ENCODE data around the gene OPCML.

OPCML gene

GRCh38 chr11:133501643-133502539 is 30.4 kb downstream of the OPCML start:
- TF ChIP-seq CTCF (IDR thresholded peaks at IDR 0.05; ENCODE audit: low read depth, low read length, missing control alignments) = no peak
- Histone ChIP-seq H3K36me3 (replicated peaks) (no peaks in the 10 kb centered on the region), H3K27ac (no peak overlapping the region), H3K27me3 (replicated peaks) (no peaks in the 10 kb centered on the region), H3K4me3 (ENCODE audit: low read depth, low read length) (no peak overlapping the region)
- in situ Hi-C loops (cut with HindIII; ENCODE audit: low pct_ligation_motif_present, low sequenced_read_pairs) = no loop called here
- DNase-seq = no peak

- Histone ChIP-seq H3K36me3 (replicated peaks) (no peaks in the 10 kb centered on the region), H3K4me3 (ENCODE audit: low read depth, low read length) (no peak overlapping the region), H3K27me3 (replicated peaks) (no peaks in the 10 kb centered on the region), H3K27ac (no peak overlapping the region)
- no peak for TF ChIP-seq CTCF (IDR thresholded peaks at IDR 0.05; ENCODE audit: low read depth, low read length, missing control alignments)
- no peak for DNase-seq
- in situ Hi-C loops (cut with HindIII; ENCODE audit: low pct_ligation_motif_present, low sequenced_read_pairs) = no loop called here
Observed at GRCh38 chr11:133500936-133501335, 31.4 kb downstream of the OPCML start.

GRCh38 chr11:133500435-133500834 is 31.9 kb downstream of the OPCML start:
- TF ChIP-seq CTCF (IDR thresholded peaks at IDR 0.05; ENCODE audit: low read depth, low read length, missing control alignments) = no peak
- Histone ChIP-seq H3K27ac (no peak overlapping the region), H3K4me3 (ENCODE audit: low read depth, low read length) (no peak overlapping the region), H3K36me3 (replicated peaks) (no peaks in the 10 kb centered on the region), H3K27me3 (replicated peaks) (no peaks in the 10 kb centered on the region)
- DNase-seq = no peak
- in situ Hi-C loops (cut with HindIII; ENCODE audit: low pct_ligation_motif_present, low sequenced_read_pairs) = no loop called here

- DNase-seq = no peak
- in situ Hi-C loops (cut with HindIII; ENCODE audit: low pct_ligation_motif_present, low sequenced_read_pairs) = no loop called here
- H3K27me3 ChIP-seq (replicated peaks) = no peaks in the 10 kb centered on the region
- no peaks in the 10 kb centered on the region for H3K36me3 ChIP-seq (replicated peaks)
- H3K4me3 ChIP-seq (ENCODE audit: low read depth, low read length) = no peak overlapping the region
- no peak for TF ChIP-seq CTCF (IDR thresholded peaks at IDR 0.05; ENCODE audit: low read depth, low read length, missing control alignments)
- H3K27ac ChIP-seq = no peak overlapping the region
Observed at GRCh38 chr11:133498969-133499368, 33.3 kb downstream of the OPCML start.

GRCh38 chr11:133497477-133498140 is 34.7 kb downstream of the OPCML start:
- in situ Hi-C loops (cut with HindIII; ENCODE audit: low pct_ligation_motif_present, low sequenced_read_pairs) = no loop called here
- H3K27me3 ChIP-seq (replicated peaks) = no peaks in the 10 kb centered on the region
- no peak overlapping the region for H3K27ac ChIP-seq
- H3K4me3 ChIP-seq (ENCODE audit: low read depth, low read length) = no peak overlapping the region
- no peak for DNase-seq
- TF ChIP-seq CTCF (IDR thresholded peaks at IDR 0.05; ENCODE audit: low read depth, low read length, missing control alignments) = no peak
- H3K36me3 ChIP-seq (replicated peaks) = no peaks in the 10 kb centered on the region
